ENCODE results near the gene APRT. TPM values are rescaled to one million over a fixed set of nuclear protein-coding genes. Genes with fewer than 3 reads are reported as not detected.

APRT gene
- total and polyA plus RNA-seq, 9 of the 15 experiments (the other 6 are each of a cell fraction or from before 2014, with no cell fraction given), result 41.7 to 409 (median 146) TPM

GRCh38 chr16:88812513-88813268, 963 bp upstream of the APRT start (continued):
- TF ChIP-seq EZH2 (IDR thresholded peaks at IDR 0.05; ENCODE audit: borderline replicate concordance, low read depth, low read length) (no peak), DEAF1 (CRISPR knock-in tag; IDR thresholded peaks at IDR 0.05) (no peak), U2AF2 (optimal IDR thresholded peaks at IDR 0.05; ENCODE audit: low read depth, low read length) (no peak), ZNF764 (CRISPR knock-in tag; IDR thresholded peaks at IDR 0.05; ENCODE audit: low read depth) (no peak), NBN (IDR thresholded peaks at IDR 0.05; ENCODE audit: low read depth) (no peak), GABPA (tag; conservative IDR thresholded peaks at IDR 0.05; ENCODE audit: low read depth) (peak; percentile 52; the same call in 1 of the 2 replicates), MEIS2 (IDR thresholded peaks at IDR 0.05; ENCODE audit: partially characterized antibody) (no peak), FOSL1 (tag; conservative IDR thresholded peaks at IDR 0.05) (no peak), L3MBTL2 (IDR thresholded peaks at IDR 0.05) (peak; percentile 87), CAMTA2 (CRISPR knock-in tag; conservative IDR thresholded peaks at IDR 0.05) (no peak), PCBP1 (IDR thresholded peaks at IDR 0.05; ENCODE audit: low read depth, low read length, poor library complexity, severe bottlenecking) (no peak), ATF7 (IDR thresholded peaks at IDR 0.05) (0 out of 2 replicates have a peak, but pooled peaks have one; percentile 30), SRSF3 (IDR thresholded peaks at IDR 0.05; ENCODE audit: insufficient read depth, low read length) (no peak), LARP7 (IDR thresholded peaks at IDR 0.05) (no peak), XRCC3 (IDR thresholded peaks at IDR 0.05) (no peak), HNRNPH1 (optimal IDR thresholded peaks at IDR 0.05; ENCODE audit: low read depth, low read length) (no peak)
- TF ChIP-seq, protein P1, sequence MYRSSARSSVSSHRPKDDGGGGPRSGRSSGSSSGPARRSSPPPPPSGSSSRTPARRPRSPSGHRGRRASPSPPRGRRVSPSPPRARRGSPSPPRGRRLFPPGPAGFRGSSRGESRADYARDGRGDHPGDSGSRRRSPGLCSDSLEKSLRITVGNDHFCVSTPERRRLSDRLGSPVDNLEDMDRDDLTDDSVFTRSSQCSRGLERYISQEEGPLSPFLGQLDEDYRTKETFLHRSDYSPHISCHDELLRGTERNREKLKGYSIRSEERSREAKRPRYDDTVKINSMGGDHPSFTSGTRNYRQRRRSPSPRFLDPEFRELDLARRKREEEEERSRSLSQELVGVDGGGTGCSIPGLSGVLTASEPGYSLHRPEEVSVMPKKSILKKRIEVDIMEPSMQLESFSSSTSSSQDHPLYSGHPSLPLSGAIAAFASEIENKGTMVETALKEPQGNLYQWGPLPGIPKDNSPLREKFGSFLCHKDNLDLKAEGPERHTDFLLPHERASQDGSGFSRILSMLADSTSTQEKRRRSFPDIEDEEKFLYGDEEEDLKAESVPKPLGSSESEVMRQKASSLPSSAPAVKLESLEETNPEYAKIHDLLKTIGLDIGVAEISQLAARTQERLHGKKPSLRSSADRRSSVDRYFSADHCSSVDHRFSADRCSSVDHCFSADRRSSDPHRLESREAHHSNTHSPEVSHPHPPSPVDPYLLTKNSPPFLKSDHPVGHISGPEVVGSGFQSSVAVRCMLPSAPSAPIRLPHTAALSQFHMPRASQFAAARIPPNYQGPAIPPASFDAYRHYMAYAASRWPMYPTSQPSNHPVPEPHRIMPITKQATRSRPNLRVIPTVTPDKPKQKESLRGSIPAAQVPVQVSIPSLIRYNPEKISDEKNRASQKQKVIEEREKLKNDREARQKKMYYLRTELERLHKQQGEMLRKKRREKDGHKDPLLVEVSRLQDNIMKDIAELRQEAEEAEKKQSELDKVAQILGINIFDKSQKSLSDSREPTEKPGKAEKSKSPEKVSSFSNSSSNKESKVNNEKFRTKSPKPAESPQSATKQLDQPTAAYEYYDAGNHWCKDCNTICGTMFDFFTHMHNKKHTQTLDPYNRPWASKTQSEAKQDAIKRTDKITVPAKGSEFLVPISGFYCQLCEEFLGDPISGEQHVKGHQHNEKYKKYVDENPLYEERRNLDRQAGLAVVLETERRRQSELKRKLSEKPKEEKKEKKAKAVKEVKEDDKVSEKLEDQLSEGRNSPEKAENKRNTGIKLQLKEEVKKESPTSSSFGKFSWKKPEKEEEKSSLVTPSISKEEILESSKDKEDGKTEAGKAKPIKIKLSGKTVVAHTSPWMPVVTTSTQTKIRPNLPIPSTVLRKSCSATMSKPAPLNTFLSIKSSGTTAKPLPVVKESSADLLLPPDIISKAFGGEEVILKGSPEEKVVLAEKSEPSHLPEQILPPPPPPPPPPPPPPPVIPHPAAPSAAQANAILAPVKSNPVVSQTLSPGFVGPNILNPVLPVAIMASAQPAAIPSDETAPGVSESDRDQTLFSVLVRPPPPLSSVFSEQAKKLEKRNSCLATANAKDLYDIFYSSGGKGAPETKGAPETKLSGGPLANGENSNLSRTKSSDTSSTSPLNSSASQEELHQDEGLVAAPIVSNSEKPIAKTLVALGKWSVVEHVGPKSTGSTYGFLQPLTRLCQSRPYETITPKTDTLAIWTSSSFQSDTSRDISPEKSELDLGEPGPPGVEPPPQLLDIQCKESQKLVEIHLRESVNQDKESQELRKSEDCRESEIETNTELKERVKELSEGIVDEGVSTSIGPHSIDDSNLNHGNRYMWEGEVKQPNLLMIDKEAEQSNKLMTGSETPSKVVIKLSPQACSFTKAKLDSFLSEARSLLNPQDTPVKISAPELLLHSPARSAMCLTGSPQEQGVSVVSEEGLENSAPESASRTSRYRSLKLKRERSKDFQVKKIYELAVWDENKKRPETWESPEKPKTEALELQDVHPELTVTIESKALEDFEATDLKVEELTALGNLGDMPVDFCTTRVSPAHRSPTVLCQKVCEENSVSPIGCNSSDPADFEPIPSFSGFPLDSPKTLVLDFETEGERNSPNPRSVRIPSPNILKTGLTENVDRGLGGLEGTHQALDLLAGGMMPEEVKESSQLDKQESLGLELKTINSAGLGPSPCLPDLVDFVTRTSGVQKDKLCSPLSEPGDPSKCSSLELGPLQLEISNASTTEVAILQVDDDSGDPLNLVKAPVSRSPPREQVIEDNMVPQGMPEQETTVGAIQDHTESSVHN (IDR thresholded peaks at IDR 0.05; ENCODE audit: borderline replicate concordance in 1 of 2, low read depth in 1 of 2), result no peak
- TF ChIP-seq, protein P2, sequence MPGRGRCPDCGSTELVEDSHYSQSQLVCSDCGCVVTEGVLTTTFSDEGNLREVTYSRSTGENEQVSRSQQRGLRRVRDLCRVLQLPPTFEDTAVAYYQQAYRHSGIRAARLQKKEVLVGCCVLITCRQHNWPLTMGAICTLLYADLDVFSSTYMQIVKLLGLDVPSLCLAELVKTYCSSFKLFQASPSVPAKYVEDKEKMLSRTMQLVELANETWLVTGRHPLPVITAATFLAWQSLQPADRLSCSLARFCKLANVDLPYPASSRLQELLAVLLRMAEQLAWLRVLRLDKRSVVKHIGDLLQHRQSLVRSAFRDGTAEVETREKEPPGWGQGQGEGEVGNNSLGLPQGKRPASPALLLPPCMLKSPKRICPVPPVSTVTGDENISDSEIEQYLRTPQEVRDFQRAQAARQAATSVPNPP (IDR thresholded peaks at IDR 0.05; ENCODE audit: borderline replicate concordance, insufficient read depth, insufficient read length), result no peak
